ENCODE measurements around the gene BIRC7. TPM values are rescaled to one million over a fixed set of nuclear protein-coding genes. Genes with fewer than 3 reads are reported as not detected.

BIRC7 gene
- total RNA-seq, 2 experiments from 2014 or later = not detected

DNA sequence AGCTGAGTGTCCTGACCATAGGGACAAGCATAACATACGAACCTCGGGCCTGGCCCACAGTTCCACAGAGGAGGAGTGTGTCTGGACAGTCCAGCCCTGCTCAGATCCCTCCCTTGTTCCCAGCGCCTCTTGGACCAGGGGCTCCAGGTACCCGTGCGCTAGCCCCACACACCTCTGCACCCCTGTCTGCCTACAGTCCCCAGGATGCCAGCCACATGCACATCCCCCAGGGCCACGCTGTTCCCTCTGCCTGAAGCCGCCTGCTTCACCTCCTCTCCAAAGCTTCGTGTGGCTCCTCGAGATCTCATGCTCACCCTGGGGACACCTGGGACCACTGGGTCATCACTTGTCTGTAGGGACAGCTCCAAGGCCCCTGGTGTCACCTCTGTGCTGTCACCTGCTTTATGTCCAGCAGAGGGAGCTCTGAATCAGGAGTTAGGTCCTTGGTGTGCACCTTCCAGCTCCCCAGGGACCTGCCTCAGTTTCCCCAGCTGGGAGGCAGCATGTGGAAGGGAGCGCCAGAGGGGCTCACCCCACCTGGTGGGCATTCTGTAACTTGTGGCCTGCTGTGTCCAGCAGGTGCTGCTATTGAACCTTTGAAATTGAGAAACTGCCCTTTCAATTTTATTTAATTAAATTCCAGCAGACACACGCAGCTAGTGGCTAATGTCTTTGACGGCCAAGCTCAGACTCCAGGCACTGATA lies 12.4 kb upstream of the BIRC7 start:
- ChIA-PET CTCF (interaction anchor here (0.5 to 2.4 kb wide), 10 partner anchors 11 to 293 kb away, joined by 3 to 22 read pairs (median 3); partner anchors contain the start of genes BIRC7 and GID8), POLR2A (interaction anchor here (0.7 kb wide), 2 partner anchors 36 to 71 kb away, joined by 3 to 4 read pairs; no protein-coding TSS in a partner anchor)
- no peak overlapping the region for H3K27ac Mint-ChIP-seq

GRCh38 chr20:63223826-63224207 lies 11.9 kb upstream of the BIRC7 start:
- Mint-ChIP-seq H3K27me3 (peaks cover under 1% of the 10 kb centered on the region), H3K27ac (no peak overlapping the region), H3K4me3 (no peak overlapping the region), H3K9me3 (no peaks in the 10 kb centered on the region), H3K36me3 (ENCODE audit: low read depth) (no peaks in the 10 kb centered on the region), H3K4me1 (no peaks in the 10 kb centered on the region)
- CTCF ChIA-PET = interaction anchor here (0.5 to 2.4 kb wide), 9 partner anchors 11 to 286 kb away, joined by 3 to 22 read pairs (median 3); partner anchors contain the start of genes BIRC7 and GID8
- POLR2A ChIA-PET = interaction anchor here (0.7 kb wide), 1 partner anchor 35 kb away, joined by 4 read pairs; no protein-coding TSS in a partner anchor
- DNase-seq = no peak

More for the DNA sequence above, 12.4 kb upstream of the BIRC7 start:
- H3K4me3 Mint-ChIP-seq = no peak overlapping the region
- H3K4me1 Mint-ChIP-seq = no peaks in the 10 kb centered on the region
- peak; percentile 63 for DNase-seq
- H3K27me3 Mint-ChIP-seq = no peaks in the 10 kb centered on the region
- no peaks in the 10 kb centered on the region for H3K9me3 Mint-ChIP-seq
- H3K36me3 Mint-ChIP-seq (ENCODE audit: low read depth) = no peaks in the 10 kb centered on the region

GRCh38 chr20:63224412-63225081 lies 11.2 kb upstream of the BIRC7 start:
- Mint-ChIP-seq H3K27me3 (peaks cover 6% of the 10 kb centered on the region), H3K4me3 (no peak overlapping the region), H3K4me1 (no peaks in the 10 kb centered on the region), H3K36me3 (ENCODE audit: low read depth) (no peaks in the 10 kb centered on the region), H3K9me3 (no peaks in the 10 kb centered on the region), H3K27ac (no peak overlapping the region)
- DNase-seq = no peak
- POLR2A ChIA-PET = no interaction called here
- CTCF ChIA-PET = interaction anchor here (0.5 to 2.4 kb wide), 5 partner anchors 12 to 156 kb away, joined by 3 to 22 read pairs (median 3); no protein-coding TSS in a partner anchor

GRCh38 chr20:63225082-63225454 lies 10.6 kb upstream of the BIRC7 start:
- ChIA-PET CTCF (no interaction called here), POLR2A (no interaction called here)
- no peaks in the 10 kb centered on the region for H3K4me1 Mint-ChIP-seq
- H3K27me3 Mint-ChIP-seq = peaks cover 10% of the 10 kb centered on the region
- no peak overlapping the region for H3K4me3 Mint-ChIP-seq
- DNase-seq = no peak
- no peaks in the 10 kb centered on the region for H3K9me3 Mint-ChIP-seq
- H3K36me3 Mint-ChIP-seq (ENCODE audit: low read depth) = no peaks in the 10 kb centered on the region
- no peak overlapping the region for H3K27ac Mint-ChIP-seq

GRCh38 chr20:63226042-63226943 lies 9.4 kb upstream of the BIRC7 start:
- Mint-ChIP-seq H3K4me1 (no peaks in the 10 kb centered on the region), H3K4me3 (no peak overlapping the region), H3K27ac (no peak overlapping the region), H3K27me3 (peaks cover 20% of the 10 kb centered on the region), H3K36me3 (ENCODE audit: low read depth) (no peaks in the 10 kb centered on the region), H3K9me3 (no peaks in the 10 kb centered on the region)
- no peak for DNase-seq
- CTCF ChIA-PET = no interaction called here
- POLR2A ChIA-PET = no interaction called here

GRCh38 chr20:63227260-63227659 lies 8.4 kb upstream of the BIRC7 start:
- H3K4me1 Mint-ChIP-seq = no peaks in the 10 kb centered on the region
- H3K27ac Mint-ChIP-seq = no peak overlapping the region
- H3K4me3 Mint-ChIP-seq = no peak overlapping the region
- DNase-seq = no peak
- ChIA-PET CTCF (no interaction called here), POLR2A (no interaction called here)
- H3K9me3 Mint-ChIP-seq = no peaks in the 10 kb centered on the region
- peaks cover 26% of the 10 kb centered on the region for H3K27me3 Mint-ChIP-seq
- no peaks in the 10 kb centered on the region for H3K36me3 Mint-ChIP-seq (ENCODE audit: low read depth)

DNA sequence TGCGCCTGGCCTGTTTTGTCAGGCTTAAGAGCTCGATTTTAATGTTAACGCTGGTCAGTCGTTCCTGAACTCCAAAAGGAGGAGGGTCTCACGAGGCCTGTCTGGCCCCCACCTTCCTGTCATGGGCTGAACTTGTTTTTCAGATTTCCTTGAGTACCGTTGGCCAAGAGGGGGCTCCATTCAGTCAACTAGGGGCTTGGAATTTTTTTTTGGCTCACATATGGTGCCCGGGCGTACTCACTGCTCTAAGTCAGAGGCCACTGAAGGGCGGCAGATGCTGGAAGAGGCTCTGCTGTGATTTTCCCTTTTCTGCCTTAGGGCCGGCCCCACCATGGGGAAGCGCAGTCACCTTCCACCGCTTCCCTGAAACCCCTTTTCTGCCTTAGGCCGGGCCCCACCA lies 6.9 kb upstream of the BIRC7 start:
- no peak overlapping the region for H3K27ac Mint-ChIP-seq
- no peaks in the 10 kb centered on the region for H3K4me1 Mint-ChIP-seq
- H3K4me3 Mint-ChIP-seq = no peak overlapping the region
- no peak for DNase-seq
- peaks cover 29% of the 10 kb centered on the region for H3K27me3 Mint-ChIP-seq
- no peaks in the 10 kb centered on the region for H3K9me3 Mint-ChIP-seq
- H3K36me3 Mint-ChIP-seq (ENCODE audit: low read depth) = no peaks in the 10 kb centered on the region
- ChIA-PET CTCF (no interaction called here), POLR2A (no interaction called here)

DNA sequence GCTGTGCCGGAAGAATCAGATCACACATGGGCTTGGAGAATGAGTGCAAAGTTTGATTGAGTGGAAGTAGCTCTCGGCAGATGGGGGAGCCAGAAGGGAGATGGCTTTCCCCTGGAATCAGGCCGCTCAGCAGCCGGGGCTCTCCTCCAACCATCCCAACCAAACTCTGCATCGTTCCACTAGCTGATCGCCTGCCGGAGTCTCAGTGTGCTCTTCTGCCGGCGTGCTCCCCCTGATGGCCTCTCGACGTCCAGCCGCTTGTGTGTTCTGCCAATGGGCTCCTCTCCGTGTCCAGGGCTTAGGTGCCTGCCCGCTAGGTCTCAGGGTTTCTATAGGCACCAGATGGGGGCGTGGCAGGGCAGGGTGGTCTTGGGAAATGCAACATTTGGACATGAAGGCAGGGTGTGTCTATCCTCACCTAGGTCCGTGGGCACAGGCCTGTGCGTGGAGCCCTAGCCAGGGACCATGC lies 4.9 kb upstream of the BIRC7 start:
- no peak for DNase-seq
- Mint-ChIP-seq H3K9me3 (no peaks in the 10 kb centered on the region), H3K4me1 (no peaks in the 10 kb centered on the region), H3K4me3 (no peak overlapping the region), H3K36me3 (ENCODE audit: low read depth) (no peaks in the 10 kb centered on the region), H3K27me3 (peaks cover 29% of the 10 kb centered on the region), H3K27ac (no peak overlapping the region)
- CTCF ChIA-PET = interaction anchor here (0.9 to 1.2 kb wide), 2 partner anchors 16 to 48 kb away, joined by 3 read pairs; no protein-coding TSS in a partner anchor
- POLR2A ChIA-PET = no interaction called here

GRCh38 chr20:63232235-63233060 lies 3.3 kb upstream of the BIRC7 start:
- no peaks in the 10 kb centered on the region for H3K4me1 Mint-ChIP-seq
- H3K27ac Mint-ChIP-seq = no peak overlapping the region
- no peak overlapping the region for H3K4me3 Mint-ChIP-seq
- H3K27me3 Mint-ChIP-seq = peaks cover 29% of the 10 kb centered on the region
- no peaks in the 10 kb centered on the region for H3K36me3 Mint-ChIP-seq (ENCODE audit: low read depth)
- DNase-seq = no peak
- CTCF ChIA-PET = no interaction called here
- no peaks in the 10 kb centered on the region for H3K9me3 Mint-ChIP-seq
- POLR2A ChIA-PET = no interaction called here

- Mint-ChIP-seq H3K4me3 (no peak overlapping the region), H3K27me3 (peaks cover 29% of the 10 kb centered on the region), H3K4me1 (no peaks in the 10 kb centered on the region), H3K36me3 (ENCODE audit: low read depth) (no peaks in the 10 kb centered on the region), H3K9me3 (no peaks in the 10 kb centered on the region), H3K27ac (no peak overlapping the region)
- no peak for DNase-seq
- CTCF ChIA-PET = interaction anchor here (0.9 kb wide), 1 partner anchor 21 kb away, joined by 3 read pairs; no protein-coding TSS in a partner anchor
- POLR2A ChIA-PET = no interaction called here
These were observed 2.7 kb upstream of the BIRC7 start for GRCh38 chr20:63233061-63233344.

- DNase-seq = no peak
- H3K36me3 Mint-ChIP-seq (ENCODE audit: low read depth) = no peaks in the 10 kb centered on the region
- ChIA-PET POLR2A (no interaction called here), CTCF (interaction anchor here (0.7 to 2.1 kb wide), 3 partner anchors 11 to 35 kb away, joined by 3 to 8 read pairs (median 3); no protein-coding TSS in a partner anchor)
- H3K4me3 Mint-ChIP-seq = no peak overlapping the region
- no peak overlapping the region for H3K27ac Mint-ChIP-seq
- peaks cover 28% of the 10 kb centered on the region for H3K27me3 Mint-ChIP-seq
- H3K9me3 Mint-ChIP-seq = no peaks in the 10 kb centered on the region
- H3K4me1 Mint-ChIP-seq = no peaks in the 10 kb centered on the region
These were observed 1.8 kb upstream of the BIRC7 start for GRCh38 chr20:63233924-63234323.

DNA sequence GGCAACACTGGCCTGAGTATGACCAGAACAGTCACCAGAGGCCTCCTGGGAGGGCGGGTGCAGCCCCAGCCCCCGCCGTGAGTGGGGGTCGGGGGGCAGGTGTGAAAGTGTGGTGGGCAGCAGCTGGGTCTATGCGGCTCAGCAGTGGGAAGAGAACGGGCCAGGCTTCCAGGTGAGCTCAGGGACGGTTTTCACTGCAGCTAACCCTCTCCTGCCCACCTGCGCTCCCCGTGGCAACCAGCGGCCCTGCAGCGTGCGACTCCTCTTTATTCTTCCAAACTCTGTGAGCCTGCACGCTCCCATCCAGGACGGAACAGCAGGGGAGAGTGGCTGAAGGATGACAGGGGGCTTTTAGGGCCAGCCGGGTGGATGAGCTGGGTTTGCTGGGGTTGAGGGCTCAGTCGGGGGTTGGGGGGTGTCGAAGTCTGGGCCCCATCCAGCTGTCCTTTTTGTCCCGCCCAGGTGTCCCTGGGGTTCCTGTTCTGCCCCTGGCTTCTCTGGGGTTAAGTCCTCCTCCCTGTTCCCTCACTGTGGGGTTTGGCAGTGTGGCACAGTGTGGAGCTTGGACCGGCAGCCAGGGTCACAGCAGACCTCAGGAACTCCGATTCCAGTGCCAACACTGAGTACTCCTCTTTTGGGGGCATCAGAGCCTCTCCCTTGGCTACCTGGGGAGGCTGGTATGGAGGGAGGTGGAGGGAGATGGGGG lies 859 bp upstream of the BIRC7 start:
- DNase-seq = no peak
- Mint-ChIP-seq H3K27me3 (peaks cover 20% of the 10 kb centered on the region), H3K9me3 (no peaks in the 10 kb centered on the region), H3K27ac (no peak overlapping the region), H3K36me3 (ENCODE audit: low read depth) (no peaks in the 10 kb centered on the region), H3K4me3 (no peak overlapping the region), H3K4me1 (no peaks in the 10 kb centered on the region)
- ChIA-PET CTCF (interaction anchor here (2.1 kb wide), 1 partner anchor 12 kb away, joined by 8 read pairs; no protein-coding TSS in a partner anchor), POLR2A (no interaction called here)
